CD4-positive, CD25-positive, alpha-beta regulatory T cell (primary cell): Measurements from ENCODE around the gene BMP2K. TPM values are rescaled to one million over a fixed set of nuclear protein-coding genes. Genes with fewer than 3 reads are reported as not detected.

Source experiments
- ATAC-seq, 2 donors: fragments of 150-1000 bp; cut with Tn5 transposase; one replicate each; pipeline ENCODE4 v1.10.0; 2021; ENCODE audit warnings: low read depth in 2 of 2, moderate number of reproducible peaks in 2 of 2, moderate library complexity in 1 of 2
- DNase-seq, 3 donors: peaks; one replicate each; pipeline versions ENCODE4 v3.0.0 to v3.0.0-alpha.2; 2012 to 2022; ENCODE audit warnings: mixed read lengths in 1 of 3
- H3K27ac ChIP-seq: one replicate; pipeline ENCODE4 v1.7.0; 2013; ENCODE audit warnings: mild to moderate bottlenecking, low read length; ENCODE audit not compliant: insufficient read depth, poor library complexity, severe bottlenecking
- H3K27me3 ChIP-seq: one replicate; pipeline ENCODE4 v1.7.0; 2013; ENCODE audit warnings: low read length; ENCODE audit not compliant: control insufficient read depth, insufficient read depth
- H3K36me3 ChIP-seq: one replicate; pipeline ENCODE4 v1.7.0; 2013; ENCODE audit warnings: mild to moderate bottlenecking, low read length, moderate library complexity; ENCODE audit not compliant: control insufficient read depth, insufficient read depth
- H3K4me1 ChIP-seq: 2 replicates; pipeline ENCODE4 v1.7.0; 2013; ENCODE audit warnings: mild to moderate bottlenecking, low read length; ENCODE audit not compliant: insufficient read depth, control insufficient read depth, poor library complexity, severe bottlenecking
- H3K4me3 ChIP-seq: one replicate; pipeline ENCODE4 v1.7.0; 2013; ENCODE audit warnings: low read depth, mild to moderate bottlenecking, low read length, moderate library complexity
- H3K9me3 ChIP-seq, 2 experiments: 1 replicate in 1 of 2; 2 replicates in 1 of 2; pipeline ENCODE4 v1.7.0; 2013; ENCODE audit warnings: low read length in 2 of 2, mild to moderate bottlenecking in 1 of 2, moderate library complexity in 1 of 2; ENCODE audit not compliant: control insufficient read depth in 2 of 2
- H3K27ac Mint-ChIP-seq, 3 donors: one replicate each; pipeline ENCODE4 v1.8.0; 2020 to 2022; ENCODE audit warnings: mild to moderate bottlenecking in 3 of 3, mixed read lengths in 3 of 3, moderate library complexity in 2 of 3
- H3K27me3 Mint-ChIP-seq: one replicate; pipeline ENCODE4 v1.8.0; 2022; ENCODE audit warnings: mild to moderate bottlenecking, mixed read lengths
- H3K36me3 Mint-ChIP-seq: one replicate; pipeline ENCODE4 v1.8.0; 2020; ENCODE audit warnings: mixed read lengths
- H3K4me1 Mint-ChIP-seq, 4 donors: one replicate each; pipeline ENCODE4 v1.8.0; 2020 to 2022; ENCODE audit warnings: mixed read lengths in 4 of 4, mild to moderate bottlenecking in 1 of 4
- H3K4me3 Mint-ChIP-seq, 4 donors: one replicate each; pipeline ENCODE4 v1.8.0; 2020 to 2022; ENCODE audit warnings: mild to moderate bottlenecking in 4 of 4, mixed read lengths in 4 of 4, moderate library complexity in 3 of 4
- H3K9me3 Mint-ChIP-seq, 7 donors: one replicate each; pipeline ENCODE4 v1.8.0; 2020 to 2022; ENCODE audit warnings: mixed read lengths in 7 of 7, mild to moderate bottlenecking in 3 of 7, moderate library complexity in 2 of 7
- polyA plus RNA-seq, 4 donors: library from polyadenylated mRNA; unstranded; fragments of 300-500 nt; fragmentation: Illumina TruSeq; gene quantifications; one replicate each; pipeline ENCODE4 v1.2.3, GENCODE V29; 2021
- total RNA-seq: library from RNA; stranded (reverse); gene quantifications from one replicate; pipeline ENCODE4 v1.2.3, GENCODE V29; 2022

Gene BMP2K
- total and polyA plus RNA-seq, 5 donors from 2014 or later: 1.2 to 7.8 (median 2.0) TPM

- H3K27me3 ChIP-seq: no peaks in the 10 kb centered on the region
- no peak overlapping the region for H3K4me3 ChIP-seq
- peaks cover 0 to 2% (median 0%) of the 10 kb centered on the region in 7 donors for H3K9me3 Mint-ChIP-seq
- peaks cover 6% of the 10 kb centered on the region for H3K36me3 Mint-ChIP-seq
- H3K9me3 ChIP-seq: no peaks in the 10 kb centered on the region
- ATAC-seq (no peak), DNase-seq (no peak)
- no peak overlapping the region for H3K27ac ChIP-seq
- no peak overlapping the region for H3K4me3 Mint-ChIP-seq
- H3K27ac Mint-ChIP-seq: peak overlapping the region in 1 of 3 donors; percentile 22
- no peaks in the 10 kb centered on the region for H3K4me1 ChIP-seq
- H3K36me3 ChIP-seq: no peaks in the 10 kb centered on the region
- no peaks in the 10 kb centered on the region for H3K27me3 Mint-ChIP-seq
- peaks cover 4 to 13% (median 6%) of the 10 kb centered on the region in 4 donors for H3K4me1 Mint-ChIP-seq
Observed at GRCh38 chr4:78797777-78798284, 21.7 kb downstream of the BMP2K start.

- H3K9me3 Mint-ChIP-seq: peaks cover 0 to 4% (median under 1%) of the 10 kb centered on the region in 7 donors
- DNase-seq (no peak), ATAC-seq (no peak)
- no peak overlapping the region for H3K4me3 ChIP-seq
- H3K4me3 Mint-ChIP-seq: no peak overlapping the region
- no peaks in the 10 kb centered on the region for H3K36me3 ChIP-seq
- H3K27me3 ChIP-seq: no peaks in the 10 kb centered on the region
- H3K4me1 Mint-ChIP-seq: peaks cover 4 to 13% (median 6%) of the 10 kb centered on the region in 4 donors
- no peak overlapping the region for H3K27ac ChIP-seq
- no peaks in the 10 kb centered on the region for H3K27me3 Mint-ChIP-seq
- no peaks in the 10 kb centered on the region for H3K4me1 ChIP-seq
- H3K36me3 Mint-ChIP-seq: peaks cover 4% of the 10 kb centered on the region
- no peaks in the 10 kb centered on the region for H3K9me3 ChIP-seq
- H3K27ac Mint-ChIP-seq: no peak overlapping the region
Observed at GRCh38 chr4:78799551-78800495, 23.7 kb downstream of the BMP2K start.

GRCh38 chr4:78800965-78801364 is 24.8 kb downstream of the BMP2K start:
- no peak for ATAC-seq
- DNase-seq: no peak
- H3K4me1 Mint-ChIP-seq: peaks cover 4 to 13% (median 7%) of the 10 kb centered on the region in 4 donors
- no peak overlapping the region for H3K4me3 Mint-ChIP-seq
- no peak overlapping the region for H3K27ac Mint-ChIP-seq
- no peak overlapping the region for H3K4me3 ChIP-seq
- H3K36me3 ChIP-seq: no peaks in the 10 kb centered on the region
- H3K9me3 ChIP-seq: peaks cover 0 to 3% of the 10 kb centered on the region in 2 experiments
- H3K27ac ChIP-seq: no peak overlapping the region
- no peaks in the 10 kb centered on the region for H3K27me3 Mint-ChIP-seq
- H3K9me3 Mint-ChIP-seq: peaks cover 0 to 9% (median 4%) of the 10 kb centered on the region in 7 donors
- no peaks in the 10 kb centered on the region for H3K4me1 ChIP-seq
- H3K36me3 Mint-ChIP-seq: peaks cover 3% of the 10 kb centered on the region
- H3K27me3 ChIP-seq: no peaks in the 10 kb centered on the region

- ATAC-seq: no peak
- Mint-ChIP-seq H3K4me1 (peaks cover 7 to 23% (median 10%) of the 10 kb centered on the region in 4 donors), H3K36me3 (peaks cover 15% of the 10 kb centered on the region), H3K27ac (no peak overlapping the region), H3K4me3 (no peak overlapping the region), H3K27me3 (no peaks in the 10 kb centered on the region), H3K9me3 (peaks cover 0 to 18% (median 6%) of the 10 kb centered on the region in 7 donors)
- Histone ChIP-seq H3K27ac (no peak overlapping the region), H3K4me1 (no peaks in the 10 kb centered on the region), H3K36me3 (no peaks in the 10 kb centered on the region), H3K4me3 (no peak overlapping the region), H3K27me3 (no peaks in the 10 kb centered on the region), H3K9me3 (peaks cover 3 to 9% of the 10 kb centered on the region in 2 experiments)
- DNase-seq: no peak
Observed at GRCh38 chr4:78803983-78804382, 27.8 kb downstream of the BMP2K start.

GRCh38 chr4:78806943-78807460 is 30.9 kb downstream of the BMP2K start:
- Mint-ChIP-seq H3K36me3 (peaks cover 19% of the 10 kb centered on the region), H3K27me3 (no peaks in the 10 kb centered on the region), H3K9me3 (peaks cover 0 to 18% (median 8%) of the 10 kb centered on the region in 7 donors), H3K4me1 (peaks cover 0 to 12% (median 11%) of the 10 kb centered on the region in 4 donors), H3K27ac (no peak overlapping the region), H3K4me3 (no peak overlapping the region)
- DNase-seq (no peak), ATAC-seq (no peak)
- no peaks in the 10 kb centered on the region for H3K36me3 ChIP-seq
- no peak overlapping the region for H3K4me3 ChIP-seq
- no peaks in the 10 kb centered on the region for H3K27me3 ChIP-seq
- H3K27ac ChIP-seq: no peak overlapping the region
- peaks cover 3 to 9% of the 10 kb centered on the region in 2 experiments for H3K9me3 ChIP-seq
- H3K4me1 ChIP-seq: no peaks in the 10 kb centered on the region

GRCh38 chr4:78809295-78809694 is 33.1 kb downstream of the BMP2K start:
- Mint-ChIP-seq H3K4me1 (peaks cover 0 to 20% (median 14%) of the 10 kb centered on the region in 4 donors), H3K36me3 (peaks cover 27% of the 10 kb centered on the region), H3K27ac (no peak overlapping the region), H3K4me3 (no peak overlapping the region), H3K9me3 (peaks cover 0 to 18% (median 8%) of the 10 kb centered on the region in 7 donors), H3K27me3 (no peaks in the 10 kb centered on the region)
- Histone ChIP-seq H3K9me3 (peaks cover 3 to 9% of the 10 kb centered on the region in 2 experiments), H3K36me3 (no peaks in the 10 kb centered on the region), H3K27me3 (no peaks in the 10 kb centered on the region), H3K4me3 (no peak overlapping the region), H3K27ac (no peak overlapping the region), H3K4me1 (no peaks in the 10 kb centered on the region)
- no peak for DNase-seq
- no peak for ATAC-seq

GRCh38 chr4:78809928-78810835 is 34.0 kb downstream of the BMP2K start:
- no peaks in the 10 kb centered on the region for H3K27me3 Mint-ChIP-seq
- H3K4me1 Mint-ChIP-seq: peaks cover 0 to 20% (median 13%) of the 10 kb centered on the region in 4 donors
- no peak overlapping the region for H3K4me3 ChIP-seq
- H3K36me3 Mint-ChIP-seq: peaks cover 25% of the 10 kb centered on the region
- no peaks in the 10 kb centered on the region for H3K27me3 ChIP-seq
- no peak overlapping the region for H3K27ac ChIP-seq
- no peak for ATAC-seq
- peaks cover 3 to 7% of the 10 kb centered on the region in 2 experiments for H3K9me3 ChIP-seq
- H3K9me3 Mint-ChIP-seq: peaks cover 0 to 15% (median 8%) of the 10 kb centered on the region in 7 donors
- no peak overlapping the region for H3K4me3 Mint-ChIP-seq
- no peak overlapping the region for H3K27ac Mint-ChIP-seq
- no peak for DNase-seq
- H3K4me1 ChIP-seq: no peaks in the 10 kb centered on the region
- H3K36me3 ChIP-seq: no peaks in the 10 kb centered on the region
